Measurements from ENCODE around the gene PNLIPRP2.

Gene PNLIPRP2

GRCh38 chr10:116612107-116612769 lies 8.5 kb upstream of the PNLIPRP2 start:
- DNase-seq (ENCODE audit: low read depth in 2 of 2), result no peak

- no peak for DNase-seq (ENCODE audit: low read depth in 2 of 2)
Measured at GRCh38 chr10:116613471-116613870, 7.3 kb upstream of the PNLIPRP2 start.

GRCh38 chr10:116614796-116615195 lies 6.0 kb upstream of the PNLIPRP2 start:
- no peak for DNase-seq (ENCODE audit: low read depth in 2 of 2)

GRCh38 chr10:116615199-116615776 lies 5.5 kb upstream of the PNLIPRP2 start:
- no peak for DNase-seq (ENCODE audit: low read depth in 2 of 2)

GRCh38 chr10:116621476-116621875 lies 723 bp downstream of the PNLIPRP2 start:
- no peak for DNase-seq (ENCODE audit: low read depth in 2 of 2)

- DNase-seq (ENCODE audit: low read depth in 2 of 2), result no peak
Measured at GRCh38 chr10:116621934-116622655, 1.3 kb downstream of the PNLIPRP2 start.

GRCh38 chr10:116625845-116626244 lies 5.1 kb downstream of the PNLIPRP2 start:
- no peak for DNase-seq (ENCODE audit: low read depth in 2 of 2)

GRCh38 chr10:116626815-116627214 lies 6.1 kb downstream of the PNLIPRP2 start:
- no peak for DNase-seq (ENCODE audit: low read depth in 2 of 2)

GRCh38 chr10:116627386-116627933 lies 6.7 kb downstream of the PNLIPRP2 start:
- DNase-seq (ENCODE audit: low read depth in 2 of 2), result no peak

- DNase-seq (ENCODE audit: low read depth in 2 of 2), result no peak
Measured at GRCh38 chr10:116629340-116629739, 8.6 kb downstream of the PNLIPRP2 start.

GRCh38 chr10:116630020-116630419 lies 9.3 kb downstream of the PNLIPRP2 start:
- DNase-seq (ENCODE audit: low read depth in 2 of 2), result no peak

GRCh38 chr10:116631871-116632295 lies 11.1 kb downstream of the PNLIPRP2 start:
- no peak for DNase-seq (ENCODE audit: low read depth in 2 of 2)

- DNase-seq (ENCODE audit: low read depth in 2 of 2), result no peak
Measured at GRCh38 chr10:116632596-116633215, 12.0 kb downstream of the PNLIPRP2 start.

- no peak for DNase-seq (ENCODE audit: low read depth in 2 of 2)
Measured at GRCh38 chr10:116633216-116633600, 12.5 kb downstream of the PNLIPRP2 start.

GRCh38 chr10:116634126-116634975 lies 13.6 kb downstream of the PNLIPRP2 start:
- no peak for DNase-seq (ENCODE audit: low read depth in 2 of 2)

- no peak for DNase-seq (ENCODE audit: low read depth in 2 of 2)
Measured at GRCh38 chr10:116636385-116636784, 15.6 kb downstream of the PNLIPRP2 start.

GRCh38 chr10:116636976-116637375 lies 16.2 kb downstream of the PNLIPRP2 start:
- no peak for DNase-seq (ENCODE audit: low read depth in 2 of 2)

- no peak for DNase-seq (ENCODE audit: low read depth in 2 of 2)
Measured at GRCh38 chr10:116637830-116638229, 17.1 kb downstream of the PNLIPRP2 start.

GRCh38 chr10:116646502-116646901 lies 25.7 kb downstream of the PNLIPRP2 start:
- DNase-seq (ENCODE audit: low read depth in 2 of 2), result no peak

GRCh38 chr10:116648903-116649302 lies 28.1 kb downstream of the PNLIPRP2 start:
- DNase-seq (ENCODE audit: low read depth in 2 of 2), result no peak

GRCh38 chr10:116653885-116654284 lies 33.1 kb downstream of the PNLIPRP2 start:
- DNase-seq (ENCODE audit: low read depth in 2 of 2), result no peak

Measured in stimulated activated CD8-positive, alpha-beta memory T cell treated with anti-CD3 and anti-CD28 coated beads, Interleukin-15, amount 100 ng/mL, for 48 hours (primary cell).